ENCODE results near the gene SLC35A3.

Gene SLC35A3

GRCh38 chr1:99993468-99993845 is 23.7 kb downstream of the SLC35A3 start:
- no peak overlapping the region for H3K27ac Mint-ChIP-seq
- H3K4me1 Mint-ChIP-seq: no peaks in the 10 kb centered on the region
- no peaks in the 10 kb centered on the region for H3K27me3 Mint-ChIP-seq
- H3K9me3 Mint-ChIP-seq: peaks cover 4% of the 10 kb centered on the region
- peaks cover 39% of the 10 kb centered on the region for H3K36me3 Mint-ChIP-seq
- H3K4me3 Mint-ChIP-seq: no peak overlapping the region

GRCh38 chr1:99994496-99994895 is 24.7 kb downstream of the SLC35A3 start:
- Mint-ChIP-seq H3K36me3 (peaks cover 40% of the 10 kb centered on the region), H3K4me1 (peaks cover 1% of the 10 kb centered on the region), H3K27me3 (no peaks in the 10 kb centered on the region), H3K4me3 (no peak overlapping the region), H3K27ac (no peak overlapping the region), H3K9me3 (peaks cover 4% of the 10 kb centered on the region)

GRCh38 chr1:99996951-99997350 is 27.2 kb downstream of the SLC35A3 start:
- H3K27me3 Mint-ChIP-seq: no peaks in the 10 kb centered on the region
- H3K36me3 Mint-ChIP-seq: peaks cover 48% of the 10 kb centered on the region
- H3K4me1 Mint-ChIP-seq: peaks cover 22% of the 10 kb centered on the region
- no peak overlapping the region for H3K27ac Mint-ChIP-seq
- H3K4me3 Mint-ChIP-seq: no peak overlapping the region
- peaks cover 4% of the 10 kb centered on the region for H3K9me3 Mint-ChIP-seq

GRCh38 chr1:100001462-100001861 is 31.7 kb downstream of the SLC35A3 start:
- peaks cover 53% of the 10 kb centered on the region for H3K36me3 Mint-ChIP-seq
- H3K27me3 Mint-ChIP-seq: no peaks in the 10 kb centered on the region
- peaks cover 37% of the 10 kb centered on the region for H3K4me1 Mint-ChIP-seq
- no peak overlapping the region for H3K27ac Mint-ChIP-seq
- H3K4me3 Mint-ChIP-seq: no peak overlapping the region
- peaks cover 9% of the 10 kb centered on the region for H3K9me3 Mint-ChIP-seq

- Mint-ChIP-seq H3K4me3 (no peak overlapping the region), H3K9me3 (peaks cover 9% of the 10 kb centered on the region), H3K27me3 (no peaks in the 10 kb centered on the region), H3K4me1 (peaks cover 26% of the 10 kb centered on the region), H3K27ac (no peak overlapping the region), H3K36me3 (peaks cover 48% of the 10 kb centered on the region)
Measured at GRCh38 chr1:100005424-100005823, 35.6 kb downstream of the SLC35A3 start.

- Mint-ChIP-seq H3K36me3 (peaks cover 40% of the 10 kb centered on the region), H3K4me3 (no peak overlapping the region), H3K9me3 (peaks cover 9% of the 10 kb centered on the region), H3K27me3 (no peaks in the 10 kb centered on the region), H3K27ac (no peak overlapping the region), H3K4me1 (peaks cover 16% of the 10 kb centered on the region)
Measured at GRCh38 chr1:100006688-100007087, 36.9 kb downstream of the SLC35A3 start.

GRCh38 chr1:100009458-100009857 is 39.7 kb downstream of the SLC35A3 start:
- Mint-ChIP-seq H3K27ac (no peak overlapping the region), H3K4me1 (peaks cover 4% of the 10 kb centered on the region), H3K36me3 (peaks cover 23% of the 10 kb centered on the region), H3K27me3 (no peaks in the 10 kb centered on the region), H3K9me3 (peaks cover 9% of the 10 kb centered on the region), H3K4me3 (no peak overlapping the region)

GRCh38 chr1:100010804-100011203 is 41.0 kb downstream of the SLC35A3 start:
- Mint-ChIP-seq H3K27me3 (no peaks in the 10 kb centered on the region), H3K27ac (no peak overlapping the region), H3K4me3 (no peak overlapping the region), H3K36me3 (peaks cover 11% of the 10 kb centered on the region), H3K9me3 (peaks cover under 1% of the 10 kb centered on the region), H3K4me1 (peaks cover under 1% of the 10 kb centered on the region)

- H3K27ac Mint-ChIP-seq: no peak overlapping the region
- no peak overlapping the region for H3K4me3 Mint-ChIP-seq
- H3K9me3 Mint-ChIP-seq: no peaks in the 10 kb centered on the region
- H3K27me3 Mint-ChIP-seq: no peaks in the 10 kb centered on the region
- H3K4me1 Mint-ChIP-seq: no peaks in the 10 kb centered on the region
- peaks cover 8% of the 10 kb centered on the region for H3K36me3 Mint-ChIP-seq
Measured at GRCh38 chr1:100019220-100019619, 49.4 kb downstream of the SLC35A3 start.

GRCh38 chr1:100023482-100023881 is 53.7 kb downstream of the SLC35A3 start:
- Mint-ChIP-seq H3K4me3 (no peak overlapping the region), H3K36me3 (peaks cover 3% of the 10 kb centered on the region), H3K27me3 (no peaks in the 10 kb centered on the region), H3K27ac (no peak overlapping the region), H3K9me3 (no peaks in the 10 kb centered on the region), H3K4me1 (no peaks in the 10 kb centered on the region)

GRCh38 chr1:100027212-100027611 is 57.4 kb downstream of the SLC35A3 start:
- H3K27me3 Mint-ChIP-seq: no peaks in the 10 kb centered on the region
- H3K4me1 Mint-ChIP-seq: peaks cover 4% of the 10 kb centered on the region
- peaks cover 3% of the 10 kb centered on the region for H3K36me3 Mint-ChIP-seq
- H3K9me3 Mint-ChIP-seq: no peaks in the 10 kb centered on the region
- H3K4me3 Mint-ChIP-seq: no peak overlapping the region
- H3K27ac Mint-ChIP-seq: no peak overlapping the region

- H3K36me3 Mint-ChIP-seq: no peaks in the 10 kb centered on the region
- H3K4me1 Mint-ChIP-seq: peaks cover 4% of the 10 kb centered on the region
- H3K4me3 Mint-ChIP-seq: no peak overlapping the region
- H3K9me3 Mint-ChIP-seq: no peaks in the 10 kb centered on the region
- H3K27ac Mint-ChIP-seq: no peak overlapping the region
- H3K27me3 Mint-ChIP-seq: no peaks in the 10 kb centered on the region
Measured at GRCh38 chr1:100028765-100029164, 59.0 kb downstream of the SLC35A3 start.

GRCh38 chr1:100034470-100034869 is 64.7 kb downstream of the SLC35A3 start:
- Mint-ChIP-seq H3K27me3 (no peaks in the 10 kb centered on the region), H3K27ac (peak overlapping the region; percentile 15), H3K36me3 (peaks cover 4% of the 10 kb centered on the region), H3K4me1 (peaks cover 25% of the 10 kb centered on the region), H3K4me3 (no peak overlapping the region), H3K9me3 (no peaks in the 10 kb centered on the region)

GRCh38 chr1:100035214-100035613 is 65.4 kb downstream of the SLC35A3 start:
- Mint-ChIP-seq H3K36me3 (peaks cover 4% of the 10 kb centered on the region), H3K27me3 (no peaks in the 10 kb centered on the region), H3K9me3 (no peaks in the 10 kb centered on the region), H3K4me3 (peak overlapping the region; percentile 1), H3K4me1 (peaks cover 33% of the 10 kb centered on the region), H3K27ac (no peak overlapping the region)

- Mint-ChIP-seq H3K4me1 (peaks cover 47% of the 10 kb centered on the region), H3K36me3 (peaks cover 7% of the 10 kb centered on the region), H3K27ac (peak overlapping the region; percentile 100), H3K4me3 (peak overlapping the region; percentile 99), H3K9me3 (no peaks in the 10 kb centered on the region), H3K27me3 (no peaks in the 10 kb centered on the region)
Measured at GRCh38 chr1:100036718-100037655, 67.2 kb downstream of the SLC35A3 start.

- H3K9me3 Mint-ChIP-seq: no peaks in the 10 kb centered on the region
- H3K27ac Mint-ChIP-seq: peak overlapping the region; percentile 100
- peaks cover 7% of the 10 kb centered on the region for H3K36me3 Mint-ChIP-seq
- no peaks in the 10 kb centered on the region for H3K27me3 Mint-ChIP-seq
- H3K4me1 Mint-ChIP-seq: peaks cover 53% of the 10 kb centered on the region
- peak overlapping the region; percentile 99 for H3K4me3 Mint-ChIP-seq
Measured at GRCh38 chr1:100037656-100037926, 67.8 kb downstream of the SLC35A3 start.
